ENCODE measurements around the gene TPTE.
"Not testable (repeated sequence)": the region's sequence is repeated elsewhere in the genome, so short reads cannot be mapped to it uniquely, and the experiment has no call there.

TPTE gene

GRCh38 chr21:10639123-10639522 is 117.7 kb downstream of the TPTE start:
- Histone ChIP-seq H3K9ac (no peak overlapping the region), H3K4me2 (no peak overlapping the region), H3K9me3 (peaks cover 19% of the 10 kb centered on the region), H3K4me1 (no peaks in the 10 kb centered on the region), H3K27ac (no peak overlapping the region), H3K27me3 (no peaks in the 10 kb centered on the region; the same call in 1 of the 2 replicates), H4K20me1 (no peaks in the 10 kb centered on the region), H3K4me3 (no peak overlapping the region), H3K36me3 (no peaks in the 10 kb centered on the region)
- TF ChIP-seq Cebpa-rat (IDR thresholded peaks at IDR 0.05), result no peak

GRCh38 chr21:10639746-10640145 is 118.4 kb downstream of the TPTE start:
- not testable (repeated sequence) for H3K4me1 ChIP-seq, H4K20me1 ChIP-seq, H3K4me2 ChIP-seq, H3K9ac ChIP-seq, H3K27me3 ChIP-seq, H3K36me3 ChIP-seq, H3K27ac ChIP-seq, H3K4me3 ChIP-seq
- H3K9me3 ChIP-seq, result peaks cover 19% of the 10 kb centered on the region

- H3K9me3 ChIP-seq, result peaks cover 19% of the 10 kb centered on the region
Observed at GRCh38 chr21:10640446-10640845, 119.1 kb downstream of the TPTE start.

GRCh38 chr21:10641107-10641506 is 119.7 kb downstream of the TPTE start:
- no peak overlapping the region for H3K27ac ChIP-seq
- H3K36me3 ChIP-seq, result no peaks in the 10 kb centered on the region
- H3K27me3 ChIP-seq, result no peaks in the 10 kb centered on the region; the same call in 1 of the 2 replicates
- peaks cover 13% of the 10 kb centered on the region for H3K9me3 ChIP-seq
- no peaks in the 10 kb centered on the region for H3K4me1 ChIP-seq
- no peaks in the 10 kb centered on the region for H4K20me1 ChIP-seq
- TF ChIP-seq Cebpa-rat (IDR thresholded peaks at IDR 0.05), result no peak
- no peak overlapping the region for H3K9ac ChIP-seq
- no peak overlapping the region for H3K4me3 ChIP-seq
- no peak overlapping the region for H3K4me2 ChIP-seq

More at GRCh38 chr21:10640446-10640845, 119.1 kb downstream of the TPTE start:
- no peak overlapping the region for H3K27ac ChIP-seq
- H3K4me2 ChIP-seq, result no peak overlapping the region
- H3K9ac ChIP-seq, result no peak overlapping the region
- no peaks in the 10 kb centered on the region for H3K4me1 ChIP-seq
- no peaks in the 10 kb centered on the region for H4K20me1 ChIP-seq
- no peaks in the 10 kb centered on the region; the same call in 1 of the 2 replicates for H3K27me3 ChIP-seq
- TF ChIP-seq Cebpa-rat (IDR thresholded peaks at IDR 0.05), result no peak
- H3K36me3 ChIP-seq, result no peaks in the 10 kb centered on the region
- H3K4me3 ChIP-seq, result no peak overlapping the region

- H3K4me2 ChIP-seq, H3K27me3 ChIP-seq, H3K4me1 ChIP-seq, H3K36me3 ChIP-seq, H3K27ac ChIP-seq, H3K9me3 ChIP-seq, H4K20me1 ChIP-seq, H3K4me3 ChIP-seq, H3K9ac ChIP-seq: not testable (repeated sequence)
Observed at GRCh38 chr21:10645667-10646066, 124.3 kb downstream of the TPTE start.

- H3K36me3 ChIP-seq, H3K4me1 ChIP-seq, H3K9me3 ChIP-seq, H3K4me3 ChIP-seq, H4K20me1 ChIP-seq, H3K27ac ChIP-seq, H3K4me2 ChIP-seq, H3K9ac ChIP-seq, H3K27me3 ChIP-seq: not testable (repeated sequence)
Observed at GRCh38 chr21:10649350-10650149, 128.2 kb downstream of the TPTE start.

GRCh38 chr21:10650297-10650696 is 128.9 kb downstream of the TPTE start:
- H3K27ac ChIP-seq, H4K20me1 ChIP-seq, H3K9ac ChIP-seq, H3K27me3 ChIP-seq, H3K4me2 ChIP-seq, H3K4me1 ChIP-seq, H3K4me3 ChIP-seq, H3K36me3 ChIP-seq, H3K9me3 ChIP-seq: not testable (repeated sequence)
